Esophagus muscularis mucosa (tissue), 4 donors: Measurements from ENCODE around the gene DCDC2. TPM values are rescaled to one million over a fixed set of nuclear protein-coding genes. Genes with fewer than 3 reads are reported as not detected.

Experiments used
- DNase-seq: peaks from one replicate; pipeline ENCODE4 v3.0.0-alpha.2; 2017; ENCODE audit errors: extremely low spot score
- H3K27ac ChIP-seq, 4 donors: fragments of 200-600 bp; sonication (generic); replicated peaks in 1 of 4; 1 replicate in 3 of 4; 2 replicates in 1 of 4; pipeline ENCODE4 v1.5.1; 2016 to 2019; ENCODE audit warnings: mild to moderate bottlenecking in 1 of 4
- H3K27me3 ChIP-seq, 4 donors: fragments of 200-600 bp; sonication (generic); one replicate each; pipeline versions ENCODE4 v1.5.1 to v1.6.0; 2016 to 2019
- H3K36me3 ChIP-seq, 4 donors: fragments of 200-600 bp; sonication (generic); one replicate each; pipeline ENCODE4 v1.5.1; 2016 to 2019
- H3K4me1 ChIP-seq, 4 donors: fragments of 200-600 bp; sonication (generic); one replicate each; pipeline ENCODE4 v1.5.1; 2016 to 2019
- H3K4me3 ChIP-seq, 4 donors: fragments of 200-600 bp; sonication (generic); 1 replicate in 2 of 4; 2 replicates in 2 of 4; pipeline ENCODE4 v1.5.1; 2016 to 2019; ENCODE audit warnings: mild to moderate bottlenecking in 4 of 4, moderate library complexity in 1 of 4
- H3K9me3 ChIP-seq, 4 donors: fragments of 200-600 bp; sonication (generic); 1 replicate in 3 of 4; 2 replicates in 1 of 4; pipeline ENCODE4 v1.5.1; 2016 to 2019
- EP300 ChIP-seq: sonication (generic); formaldehyde crosslinking; IDR thresholded peaks from one replicate; pipeline ENCODE4 v1.6.1; 2017; ENCODE audit warnings: antibody characterized with exemption
- POLR2A ChIP-seq: fragments of 450-650 bp; IDR thresholded peaks from one replicate; pipeline ENCODE4 v1.6.1; 2017; ENCODE audit warnings: antibody characterized with exemption, moderate library complexity, mild to moderate bottlenecking, low read depth
- POLR2AphosphoS5 ChIP-seq, 2 donors: sonication (generic); formaldehyde crosslinking; IDR thresholded peaks; one replicate each; pipeline ENCODE4 v1.6.1; 2017; ENCODE audit warnings: antibody characterized with exemption in 2 of 2
- WGBS: methylation state at CpG from one replicate; pipeline ENCODE4 v1.1.5; 2018; 5-methylcytosine and 5-hydroxymethylcytosine counted together
- intact Hi-C: fragments of 100-400 bp; cut with DNase I; formaldehyde crosslinking; loops from one replicate; pipeline ENCODE4 v1.15.1; 2023
- total RNA-seq, 4 donors: library from RNA; depleted of rRNA; stranded (reverse); fragments of >200 nt; gene quantifications; one replicate each; pipeline versions ENCODE4 v1.1.0 to v1.2.1, GENCODE V29; 2016
- TF ChIP-seq, protein P1 (sequence below), 3 experiments: fragments of 200-600 bp in 2 of 3; fragments of 450-650 bp in 1 of 3; sonication (generic) in 2 of 3; IDR thresholded peaks; one replicate each; pipeline ENCODE4 v1.5.1; 2017 to 2019; ENCODE audit warnings: antibody characterized with exemption in 3 of 3, mild to moderate bottlenecking in 2 of 3, moderate library complexity in 1 of 3

Gene DCDC2
- total RNA-seq, 4 donors from 2014 or later: not detected

DNA sequence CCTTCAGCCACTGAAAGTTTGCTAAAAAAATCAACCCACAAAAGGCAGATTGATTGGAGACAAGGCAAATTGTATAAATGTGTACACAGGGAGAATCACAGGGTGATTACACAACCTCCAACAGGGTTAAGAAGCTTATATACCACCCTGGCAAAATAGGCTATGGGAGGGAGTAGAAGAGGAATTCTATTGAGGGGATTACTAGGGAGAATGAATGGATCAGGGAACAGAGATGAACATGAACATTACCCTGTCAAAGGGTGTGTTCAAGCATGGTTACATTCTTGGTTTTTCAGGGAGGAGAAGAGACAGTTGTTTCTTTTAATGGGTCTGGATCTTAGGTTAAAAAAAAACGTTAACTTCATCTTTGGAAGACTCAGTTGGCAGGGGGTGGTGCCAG, 39.8 kb upstream of the DCDC2 start:
- H3K36me3 ChIP-seq: no peaks in the 10 kb centered on the region
- no peak for TF ChIP-seq EP300
- TF ChIP-seq, protein P1, sequence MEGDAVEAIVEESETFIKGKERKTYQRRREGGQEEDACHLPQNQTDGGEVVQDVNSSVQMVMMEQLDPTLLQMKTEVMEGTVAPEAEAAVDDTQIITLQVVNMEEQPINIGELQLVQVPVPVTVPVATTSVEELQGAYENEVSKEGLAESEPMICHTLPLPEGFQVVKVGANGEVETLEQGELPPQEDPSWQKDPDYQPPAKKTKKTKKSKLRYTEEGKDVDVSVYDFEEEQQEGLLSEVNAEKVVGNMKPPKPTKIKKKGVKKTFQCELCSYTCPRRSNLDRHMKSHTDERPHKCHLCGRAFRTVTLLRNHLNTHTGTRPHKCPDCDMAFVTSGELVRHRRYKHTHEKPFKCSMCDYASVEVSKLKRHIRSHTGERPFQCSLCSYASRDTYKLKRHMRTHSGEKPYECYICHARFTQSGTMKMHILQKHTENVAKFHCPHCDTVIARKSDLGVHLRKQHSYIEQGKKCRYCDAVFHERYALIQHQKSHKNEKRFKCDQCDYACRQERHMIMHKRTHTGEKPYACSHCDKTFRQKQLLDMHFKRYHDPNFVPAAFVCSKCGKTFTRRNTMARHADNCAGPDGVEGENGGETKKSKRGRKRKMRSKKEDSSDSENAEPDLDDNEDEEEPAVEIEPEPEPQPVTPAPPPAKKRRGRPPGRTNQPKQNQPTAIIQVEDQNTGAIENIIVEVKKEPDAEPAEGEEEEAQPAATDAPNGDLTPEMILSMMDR (IDR thresholded peaks at IDR 0.05): no peak
- no peak for TF ChIP-seq POLR2A
- TF ChIP-seq POLR2AphosphoS5 (IDR thresholded peaks at IDR 0.05): no peak
- no peak overlapping the region for H3K4me3 ChIP-seq
- H3K27ac ChIP-seq: no peak overlapping the region
- intact Hi-C loops: no loop called here
- H3K4me1 ChIP-seq: peaks cover 4 to 6% (median 5%) of the 10 kb centered on the region in 4 donors
- WGBS: 59% methylated on average over 1 of the region's 1 CpG
- DNase-seq: no peak
- H3K27me3 ChIP-seq: peaks cover 0 to 41% (median 3%) of the 10 kb centered on the region in 4 donors
- H3K9me3 ChIP-seq: no peaks in the 10 kb centered on the region

DNA sequence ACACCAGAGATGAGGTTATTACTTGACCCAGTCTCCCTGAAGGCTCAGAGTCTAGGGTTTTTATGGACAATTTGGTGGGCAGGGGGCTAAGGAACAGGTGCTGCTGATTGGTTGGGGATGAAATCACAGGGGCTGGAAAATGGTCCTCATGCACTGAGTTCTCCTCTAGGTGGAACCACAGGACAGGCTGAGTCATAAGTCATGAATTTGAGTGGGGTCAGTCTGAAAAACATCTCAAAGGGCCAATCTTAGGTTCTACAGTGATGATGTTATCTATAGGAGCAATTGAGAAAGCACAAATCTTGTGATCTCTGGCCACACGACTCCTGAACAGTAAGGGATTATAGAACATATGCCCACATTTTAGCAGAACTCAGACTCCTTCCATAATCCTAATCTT, 39.0 kb upstream of the DCDC2 start:
- Histone ChIP-seq H3K27me3 (peaks cover 0 to 41% (median 3%) of the 10 kb centered on the region in 4 donors), H3K4me3 (no peak overlapping the region), H3K4me1 (no peaks in the 10 kb centered on the region), H3K9me3 (no peaks in the 10 kb centered on the region), H3K27ac (no peak overlapping the region), H3K36me3 (no peaks in the 10 kb centered on the region)
- no peak for DNase-seq
- no peak for TF ChIP-seq POLR2A
- TF ChIP-seq, protein P1 (IDR thresholded peaks at IDR 0.05): no peak
- no peak for TF ChIP-seq EP300
- no peak for TF ChIP-seq POLR2AphosphoS5 (IDR thresholded peaks at IDR 0.05)
- intact Hi-C loops: no loop called here
- 90% methylated on average over 1 of the region's 1 CpG for WGBS

DNA sequence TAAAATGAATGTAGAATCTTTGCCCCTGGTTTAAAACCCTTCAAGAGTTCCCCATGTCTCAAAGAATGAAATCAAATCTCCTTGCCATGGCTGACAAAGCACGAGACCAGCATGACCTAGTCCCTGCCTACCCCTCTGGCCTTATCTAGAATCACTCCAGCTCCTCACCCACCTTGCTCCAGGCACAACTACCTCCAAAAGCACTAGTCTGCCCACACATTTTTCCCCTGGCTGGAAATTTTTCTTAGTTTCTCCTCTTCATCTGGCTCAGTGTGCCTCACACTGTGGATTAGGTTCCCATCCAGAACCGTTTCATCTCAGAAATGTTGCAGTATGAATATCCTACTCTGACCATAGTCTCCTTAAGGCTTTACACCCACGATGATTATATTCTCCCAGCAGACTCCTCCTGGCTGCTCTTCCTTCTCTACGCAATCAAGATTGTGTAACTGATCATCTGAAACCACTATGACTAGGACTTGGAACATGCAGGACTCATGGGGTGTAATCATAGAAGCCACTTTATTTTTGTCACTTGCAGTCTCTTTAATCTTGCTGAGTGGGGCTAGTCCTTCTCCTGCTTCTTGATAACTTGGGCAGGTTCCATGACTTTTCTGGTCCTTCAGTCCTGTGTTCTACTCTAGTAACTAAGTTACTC, 37.0 kb upstream of the DCDC2 start:
- intact Hi-C loops: no loop called here
- Histone ChIP-seq H3K4me1 (no peaks in the 10 kb centered on the region), H3K27ac (no peak overlapping the region), H3K36me3 (no peaks in the 10 kb centered on the region), H3K9me3 (no peaks in the 10 kb centered on the region), H3K27me3 (peaks cover 0 to 41% (median 3%) of the 10 kb centered on the region in 4 donors), H3K4me3 (no peak overlapping the region)
- WGBS: 84% methylated on average over 4 of the region's 4 CpGs
- no peak for DNase-seq
- TF ChIP-seq POLR2A (no peak), POLR2AphosphoS5 (IDR thresholded peaks at IDR 0.05) (no peak), EP300 (no peak)
- TF ChIP-seq, protein P1 (IDR thresholded peaks at IDR 0.05): no peak

- 91% methylated on average over 2 of the region's 2 CpGs for WGBS
- H3K4me3 ChIP-seq: no peak overlapping the region
- H3K36me3 ChIP-seq: no peaks in the 10 kb centered on the region
- no peak overlapping the region for H3K27ac ChIP-seq
- H3K27me3 ChIP-seq: peaks cover 0 to 40% (median 2%) of the 10 kb centered on the region in 4 donors
- H3K9me3 ChIP-seq: no peaks in the 10 kb centered on the region
- TF ChIP-seq POLR2AphosphoS5 (IDR thresholded peaks at IDR 0.05): no peak
- no peak for TF ChIP-seq POLR2A
- no peak for TF ChIP-seq EP300
- TF ChIP-seq, protein P1 (IDR thresholded peaks at IDR 0.05): no peak
- intact Hi-C loops: no loop called here
- no peaks in the 10 kb centered on the region for H3K4me1 ChIP-seq
- no peak for DNase-seq
These were observed 36.4 kb upstream of the DCDC2 start for GRCh38 chr6:24394061-24394779.
